GM12878 (cell line): ENCODE measurements around the gene ARHGEF37. TPM values are rescaled to one million over a fixed set of nuclear protein-coding genes. Genes with fewer than 3 reads are reported as not detected.

ENCODE experiments used
- ATAC-seq: fragments of 200-7000 bp; cut with Tn5 transposase; 3 replicates; pipeline ENCODE4 v1.9.1; 2020; ENCODE audit warnings: mild to moderate bottlenecking, moderate library complexity
- BruUV-seq: library from RNA; stranded (reverse); fragments of 400-500 nt; replicated peaks from 2 replicates; lab custom pipeline; 2021; lab: Mats Ljungman, UMichigan
- CTCF ChIA-PET: fragments of 300-600 bp; sonication (Branson Sonifier 250); formaldehyde crosslinking; extraction: SDS; loops from one replicate; lab custom pipeline; 2021; ENCODE audit warnings: inconsistent platforms; lab: Yijun Ruan, JAX
- POLR2A ChIA-PET: fragments of 350-600 bp; formaldehyde crosslinking; extraction: SDS; loops from one replicate; lab custom pipeline; 2021; ENCODE audit warnings: inconsistent platforms; lab: Charles Lee
- RAD21 ChIA-PET: fragments of 300-600 bp; sonication (Branson Sonifier 250); formaldehyde crosslinking; loops from one replicate; lab custom pipeline; 2023; ENCODE audit warnings: antibody characterized with exemption; ENCODE audit not compliant: unreplicated experiment; lab: Charles Lee
- SMC1A ChIA-PET: fragments of 300-600 bp; sonication (Branson Sonifier 250); formaldehyde crosslinking; loops from one replicate; lab custom pipeline; 2023; ENCODE audit not compliant: unreplicated experiment, uncharacterized antibody; lab: Charles Lee
- DNase-seq: peaks from one replicate; pipeline ENCODE4 v3.0.0-alpha.2; 2011; ENCODE audit warnings: low read depth, low spot score
- FAIRE-seq: peaks from 3 replicates; lab custom pipeline; 2011; peaks lifted over from hg19 to GRCh38; lab: Jason Lieb, UNC
- H2AFZ ChIP-seq: 2 replicates; pipeline ENCODE4 v1.6.0; 2011; ENCODE audit warnings: low read depth, low read length, control low read depth; ENCODE audit not compliant: control insufficient read depth
- H3K27ac ChIP-seq: 2 replicates; pipeline ENCODE4 v1.5.1; 2011; ENCODE audit warnings: control low read depth; ENCODE audit not compliant: control insufficient read depth, insufficient read depth
- H3K27me3 ChIP-seq, 2 experiments: replicated peaks in 1 of 2; 2 replicates each; pipeline versions ENCODE4 v1.6.0 to v1.6.1; 2011; ENCODE audit warnings: low read length in 1 of 2; ENCODE audit not compliant: control insufficient read depth in 2 of 2, insufficient read depth in 2 of 2
- H3K36me3 ChIP-seq, 2 experiments: 2 replicates each; pipeline ENCODE4 v1.5.1; 2011; ENCODE audit warnings: low read length in 1 of 2; ENCODE audit not compliant: control insufficient read depth in 2 of 2, insufficient read depth in 2 of 2
- H3K4me1 ChIP-seq: 2 replicates; pipeline ENCODE4 v1.6.1; 2011; ENCODE audit warnings: mild to moderate bottlenecking, low read length, moderate library complexity, mixed read lengths; ENCODE audit not compliant: control insufficient read depth, insufficient read depth
- H3K4me2 ChIP-seq: 2 replicates; pipeline ENCODE4 v1.6.0; 2011; ENCODE audit warnings: control low read depth; ENCODE audit not compliant: control insufficient read depth, insufficient read depth
- H3K4me3 ChIP-seq: fragments of 200-600 bp; sonication (generic); 2 replicates; pipeline ENCODE4 v1.5.1; 2016
- H3K79me2 ChIP-seq: 2 replicates; pipeline ENCODE4 v1.6.0; 2011; ENCODE audit warnings: low read length; ENCODE audit not compliant: control insufficient read depth, insufficient read depth
- H3K9ac ChIP-seq: 2 replicates; pipeline ENCODE4 v1.8.0; 2011; ENCODE audit warnings: low read length, control low read depth, mixed read lengths; ENCODE audit not compliant: control insufficient read depth, insufficient read depth
- H3K9me3 ChIP-seq: replicated peaks from 3 replicates; pipeline ENCODE4 v1.5.1; 2011; ENCODE audit warnings: mild to moderate bottlenecking, low read length; ENCODE audit not compliant: control insufficient read depth, insufficient read depth
- H4K20me1 ChIP-seq: 2 replicates; pipeline ENCODE4 v1.6.0; 2011; ENCODE audit not compliant: control insufficient read depth, insufficient read depth
- BCL11A ChIP-seq: IDR thresholded peaks from 2 replicates; pipeline ENCODE4 v1.6.1; 2011; ENCODE audit warnings: low read depth, low read length
- BHLHE40 ChIP-seq, 2 experiments: fragments of 450-650 bp in 1 of 2; IDR thresholded peaks; 2 replicates each; pipeline ENCODE4 v1.6.1; 2011 to 2017; ENCODE audit warnings: low read depth in 2 of 2, borderline replicate concordance in 1 of 2, improper control_type of control experiment in 1 of 2, low read length in 1 of 2, mild to moderate bottlenecking in 1 of 2
- CBX3 ChIP-seq: fragments of 200-600 bp; sonication (generic); IDR thresholded peaks from 2 replicates; pipeline ENCODE4 v1.6.1; 2016; ENCODE audit warnings: low read depth, borderline replicate concordance
- CBX5 ChIP-seq: sonication (generic); IDR thresholded peaks from 2 replicates; pipeline ENCODE4 v1.6.1; 2016; ENCODE audit warnings: low read depth, moderate library complexity, mild to moderate bottlenecking, inconsistent platforms
- EP300 ChIP-seq, 2 experiments: fragments of 150-350 bp in 1 of 2; IDR thresholded peaks; 2 replicates each; pipeline ENCODE4 v1.6.1; 2011 to 2012; ENCODE audit warnings: low read depth in 2 of 2, low read length in 2 of 2, borderline replicate concordance in 1 of 2, improper control_type of control experiment in 1 of 2, inconsistent platforms in 1 of 2; ENCODE audit not compliant: control insufficient read depth in 1 of 2
- HDAC2 ChIP-seq: fragments of 200-600 bp; sonication (generic); IDR thresholded peaks from 2 replicates; pipeline ENCODE4 v1.6.1; 2017
- IKZF1 ChIP-seq: fragments of 450-650 bp; conservative IDR thresholded peaks from 2 replicates; pipeline ENCODE4 v1.6.1; 2017; ENCODE audit warnings: antibody characterized with exemption, mild to moderate bottlenecking
- IKZF2 ChIP-seq, 2 experiments: fragments of 450-650 bp; IDR thresholded peaks; 2 replicates each; pipeline ENCODE4 v1.6.1; 2017; ENCODE audit warnings: mild to moderate bottlenecking in 2 of 2, moderate library complexity in 2 of 2
- MEF2B ChIP-seq: fragments of 450-650 bp; IDR thresholded peaks from 2 replicates; pipeline ENCODE4 v1.6.1; 2018; ENCODE audit warnings: mild to moderate bottlenecking, moderate library complexity; ENCODE audit not compliant: partially characterized antibody, poor library complexity, severe bottlenecking
- MTA2 ChIP-seq: fragments of 450-650 bp; IDR thresholded peaks from 2 replicates; pipeline ENCODE4 v1.6.1; 2016; ENCODE audit warnings: low read depth, mild to moderate bottlenecking, moderate library complexity
- RAD51 ChIP-seq: fragments of 450-650 bp; IDR thresholded peaks from 2 replicates; pipeline ENCODE4 v1.6.1; 2016; ENCODE audit warnings: moderate library complexity, mild to moderate bottlenecking, inconsistent platforms
- RELB ChIP-seq: fragments of 450-650 bp; IDR thresholded peaks from 2 replicates; pipeline ENCODE4 v1.6.1; 2017; ENCODE audit warnings: low read depth, mild to moderate bottlenecking, moderate library complexity
- RUNX3 ChIP-seq: IDR thresholded peaks from 2 replicates; pipeline ENCODE4 v1.6.1; 2012; ENCODE audit warnings: low read length, inconsistent platforms
- SMARCA5 ChIP-seq: fragments of 450-650 bp; IDR thresholded peaks from 2 replicates; pipeline ENCODE4 v1.6.1; 2017; ENCODE audit warnings: mild to moderate bottlenecking
- SPI1 ChIP-seq: IDR thresholded peaks from 2 replicates; pipeline ENCODE4 v1.6.1; 2011; ENCODE audit warnings: low read depth, mild to moderate bottlenecking, low read length, moderate library complexity, borderline replicate concordance; ENCODE audit not compliant: insufficient read depth
- TCF12 ChIP-seq: IDR thresholded peaks from 2 replicates; pipeline ENCODE4 v1.6.1; 2011; ENCODE audit warnings: low read depth, mild to moderate bottlenecking, low read length
- WGBS: methylation state at CpG from one replicate; pipeline ENCODE4 v1.1.6; 2016; ENCODE audit warnings: low lambda C conversion rate; ENCODE audit not compliant: insufficient replicate concordance, insufficient coverage; ENCODE audit errors: missing lambda C conversion rate; 5-methylcytosine and 5-hydroxymethylcytosine counted together
- in situ Hi-C: fragments of 300-500 bp; cut with MboI; formaldehyde crosslinking; loops from 9 replicates; pipeline ENCODE4 v1.14.3; 2018; ENCODE audit warnings: mixed read lengths
- intact Hi-C: fragments of 100-400 bp; cut with micrococcal nuclease; formaldehyde crosslinking; loops from one replicate; pipeline ENCODE4 v1.14.2; 2022; ENCODE audit not compliant: unreplicated experiment
- polyA plus RNA-seq, 11 experiments: library from polyadenylated mRNA; depleted of rRNA in 4 of 11; unstranded in 6 of 11; stranded (reverse) in 5 of 11; fragments of >200 nt; fragmentation: Nextera tagmentation in 4 of 11; fragmentation: Illumina TruSeq in 1 of 11; extraction: Ambion mirVana in 4 of 11; extraction: Trizol in 1 of 11; gene quantifications; 1 replicate in 1 of 11; 2 replicates in 10 of 11; pipeline versions ENCODE4 v1.2.1 to v1.2.3, GENCODE V29; 2011 to 2016; ENCODE audit warnings: inconsistent platforms in 2 of 11, missing spikeins in 2 of 11, low read depth in 1 of 11
- total RNA-seq, 4 experiments: library from RNA; depleted of rRNA in 3 of 4; stranded (reverse); fragments of >200 nt in 3 of 4; fragmentation: Illumina TruSeq in 1 of 4; extraction: Trizol in 1 of 4; gene quantifications; 2 replicates each; pipeline versions ENCODE4 v1.2.1 to v1.2.3, GENCODE V29; 2013 to 2021
- TF ChIP-seq, protein P1 (sequence below): fragments of 450-650 bp; IDR thresholded peaks from 2 replicates; pipeline ENCODE4 v1.6.1; 2017; ENCODE audit warnings: mild to moderate bottlenecking, low read depth, inconsistent platforms; ENCODE audit not compliant: poor library complexity, severe bottlenecking
- TF ChIP-seq, protein P2 (sequence below): IDR thresholded peaks from 2 replicates; pipeline ENCODE4 v1.6.1; 2011; ENCODE audit warnings: borderline replicate concordance, low read depth, mild to moderate bottlenecking, moderate library complexity, low read length; ENCODE audit not compliant: insufficient read depth, poor library complexity, severe bottlenecking

ARHGEF37 gene
- total and polyA plus RNA-seq, 10 of the 15 experiments (the other 5 are each of a cell fraction or from before 2014, with no cell fraction given) = 0.16 to 1.1 (median 0.63) TPM

DNA sequence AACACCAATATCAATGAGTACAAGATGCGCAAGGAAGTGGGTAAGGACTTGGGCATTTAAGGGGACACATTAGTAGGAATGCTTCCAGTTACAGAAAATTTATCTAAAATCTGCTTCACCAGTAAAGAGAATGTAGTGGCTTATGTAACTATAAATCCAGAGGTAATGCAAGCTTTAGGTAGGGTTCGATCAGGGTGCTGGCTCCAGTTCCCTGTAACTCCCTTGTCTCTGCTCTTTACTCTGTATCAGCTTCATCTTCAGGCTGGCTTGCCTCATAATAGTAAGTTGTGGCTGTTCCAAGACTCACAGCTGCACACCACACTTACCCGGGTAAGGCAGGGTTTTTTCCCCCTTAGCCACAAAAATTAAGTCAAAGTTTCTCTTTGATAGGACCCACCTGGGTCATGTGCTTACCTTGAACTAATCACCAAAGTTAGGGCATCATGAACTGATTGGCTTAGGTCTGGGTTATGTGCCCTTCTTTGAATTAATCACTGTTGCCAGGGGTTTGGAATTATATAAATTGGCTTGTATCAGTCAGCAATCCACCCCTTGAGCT lies 35.5 kb downstream of the ARHGEF37 start:
- intact Hi-C loops (loop anchor here (5.0 kb wide), 1 partner anchor 235 kb away; no protein-coding TSS in a partner anchor), in situ Hi-C loops (no loop called here)
- Histone ChIP-seq H3K4me2 (peak overlapping the region; percentile 61), H4K20me1 (no peaks in the 10 kb centered on the region), H3K4me3 (no peak overlapping the region), H3K36me3 (no peaks in the 10 kb centered on the region), H3K79me2 (no peaks in the 10 kb centered on the region), H3K9ac (no peak overlapping the region), H3K27ac (peak overlapping the region; percentile 59), H3K9me3 (no peaks in the 10 kb centered on the region), H3K4me1 (peaks cover 31% of the 10 kb centered on the region), H2AFZ (peak overlapping the region; percentile 23), H3K27me3 (no peaks in the 10 kb centered on the region)
- ChIA-PET CTCF (interaction anchor here (0.7 to 5.3 kb wide), 24 partner anchors 8 to 345 kb away, joined by 3 to 108 read pairs (median 8); partner anchors contain the start of genes ARHGEF37, CSNK1A1, GRPEL2 and PCYOX1L), POLR2A (interaction anchor here (0.7 to 3.1 kb wide), 3 partner anchors 8 to 66 kb away, joined by 3 to 22 read pairs (median 5); partner anchors contain the start of gene CSNK1A1), SMC1A (interaction anchor here (0.6 to 4.2 kb wide), 17 partner anchors 8 to 248 kb away, joined by 3 to 46 read pairs (median 6); no protein-coding TSS in a partner anchor), RAD21 (interaction anchor here (0.6 to 5.2 kb wide), 15 partner anchors 8 to 373 kb away, joined by 3 to 39 read pairs (median 6); partner anchors contain the start of genes CSNK1A1, GRPEL2 and PPARGC1B)
- no TSS peak for BruUV-seq
- peak; percentile 78 for ATAC-seq
- FAIRE-seq = no peak
- DNase-seq = peak; percentile 68
- WGBS = 35% methylated on average over 3 of the region's 3 CpGs
- TF ChIP-seq CBX5 (no peak), RAD51 (peak; percentile 80), CBX3 (no peak), RUNX3 (peak; percentile 88), TCF12 (peak; percentile 60; the same call in 1 of the 2 replicates), EP300 (IDR thresholded peaks at IDR 0.05; ENCODE audit: borderline replicate concordance in 1 of 2, control insufficient read depth in 1 of 2, low read depth in 2 of 2, low read length in 2 of 2) (peak in 1 of 2 experiments; percentile 44; a peak in 1 of 4 replicates), BHLHE40 (IDR thresholded peaks at IDR 0.05; ENCODE audit: borderline replicate concordance in 1 of 2, low read depth in 2 of 2, low read length in 1 of 2) (peak in 1 of 2 experiments; percentile 43; a peak in 1 of 4 replicates), HDAC2 (no peak), MTA2 (peak; percentile 36; the same call in 1 of the 2 replicates), RELB (peak; percentile 15; the same call in 1 of the 2 replicates), SMARCA5 (peak; percentile 48; the same call in 1 of the 2 replicates), MEF2B (peak; percentile 20), SPI1 (no peak), IKZF2 (IDR thresholded peaks at IDR 0.05) (peak in 1 of 2 experiments; percentile 52; a peak in 1 of 4 replicates), IKZF1 (0 out of 2 replicates have a peak, but pooled peaks have one; percentile 22), BCL11A (0 out of 2 replicates have a peak, but pooled peaks have one; percentile 17)
- TF ChIP-seq, protein P1, sequence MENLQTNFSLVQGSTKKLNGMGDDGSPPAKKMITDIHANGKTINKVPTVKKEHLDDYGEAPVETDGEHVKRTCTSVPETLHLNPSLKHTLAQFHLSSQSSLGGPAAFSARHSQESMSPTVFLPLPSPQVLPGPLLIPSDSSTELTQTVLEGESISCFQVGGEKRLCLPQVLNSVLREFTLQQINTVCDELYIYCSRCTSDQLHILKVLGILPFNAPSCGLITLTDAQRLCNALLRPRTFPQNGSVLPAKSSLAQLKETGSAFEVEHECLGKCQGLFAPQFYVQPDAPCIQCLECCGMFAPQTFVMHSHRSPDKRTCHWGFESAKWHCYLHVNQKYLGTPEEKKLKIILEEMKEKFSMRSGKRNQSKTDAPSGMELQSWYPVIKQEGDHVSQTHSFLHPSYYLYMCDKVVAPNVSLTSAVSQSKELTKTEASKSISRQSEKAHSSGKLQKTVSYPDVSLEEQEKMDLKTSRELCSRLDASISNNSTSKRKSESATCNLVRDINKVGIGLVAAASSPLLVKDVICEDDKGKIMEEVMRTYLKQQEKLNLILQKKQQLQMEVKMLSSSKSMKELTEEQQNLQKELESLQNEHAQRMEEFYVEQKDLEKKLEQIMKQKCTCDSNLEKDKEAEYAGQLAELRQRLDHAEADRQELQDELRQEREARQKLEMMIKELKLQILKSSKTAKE = peak; percentile 18
- TF ChIP-seq, protein P2, sequence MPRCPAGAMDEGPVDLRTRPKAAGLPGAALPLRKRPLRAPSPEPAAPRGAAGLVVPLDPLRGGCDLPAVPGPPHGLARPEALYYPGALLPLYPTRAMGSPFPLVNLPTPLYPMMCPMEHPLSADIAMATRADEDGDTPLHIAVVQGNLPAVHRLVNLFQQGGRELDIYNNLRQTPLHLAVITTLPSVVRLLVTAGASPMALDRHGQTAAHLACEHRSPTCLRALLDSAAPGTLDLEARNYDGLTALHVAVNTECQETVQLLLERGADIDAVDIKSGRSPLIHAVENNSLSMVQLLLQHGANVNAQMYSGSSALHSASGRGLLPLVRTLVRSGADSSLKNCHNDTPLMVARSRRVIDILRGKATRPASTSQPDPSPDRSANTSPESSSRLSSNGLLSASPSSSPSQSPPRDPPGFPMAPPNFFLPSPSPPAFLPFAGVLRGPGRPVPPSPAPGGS = peak; percentile 47
